ENCODE results near the gene SLC1A4.

SLC1A4 gene

GRCh38 chr2:65067806-65068553 lies 78.8 kb downstream of the SLC1A4 start:
- TF ChIP-seq, protein P1, sequence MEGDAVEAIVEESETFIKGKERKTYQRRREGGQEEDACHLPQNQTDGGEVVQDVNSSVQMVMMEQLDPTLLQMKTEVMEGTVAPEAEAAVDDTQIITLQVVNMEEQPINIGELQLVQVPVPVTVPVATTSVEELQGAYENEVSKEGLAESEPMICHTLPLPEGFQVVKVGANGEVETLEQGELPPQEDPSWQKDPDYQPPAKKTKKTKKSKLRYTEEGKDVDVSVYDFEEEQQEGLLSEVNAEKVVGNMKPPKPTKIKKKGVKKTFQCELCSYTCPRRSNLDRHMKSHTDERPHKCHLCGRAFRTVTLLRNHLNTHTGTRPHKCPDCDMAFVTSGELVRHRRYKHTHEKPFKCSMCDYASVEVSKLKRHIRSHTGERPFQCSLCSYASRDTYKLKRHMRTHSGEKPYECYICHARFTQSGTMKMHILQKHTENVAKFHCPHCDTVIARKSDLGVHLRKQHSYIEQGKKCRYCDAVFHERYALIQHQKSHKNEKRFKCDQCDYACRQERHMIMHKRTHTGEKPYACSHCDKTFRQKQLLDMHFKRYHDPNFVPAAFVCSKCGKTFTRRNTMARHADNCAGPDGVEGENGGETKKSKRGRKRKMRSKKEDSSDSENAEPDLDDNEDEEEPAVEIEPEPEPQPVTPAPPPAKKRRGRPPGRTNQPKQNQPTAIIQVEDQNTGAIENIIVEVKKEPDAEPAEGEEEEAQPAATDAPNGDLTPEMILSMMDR (IDR thresholded peaks at IDR 0.05; ENCODE audit: low read length, missing control alignments) = no peak
- no peak overlapping the region for H3K4me3 ChIP-seq (replicated peaks; ENCODE audit: low read depth, low read length)
- no peak for DNase-seq (ENCODE audit: low read depth)

GRCh38 chr2:65069439-65069824 lies 80.2 kb downstream of the SLC1A4 start:
- no peak overlapping the region for H3K4me3 ChIP-seq (replicated peaks; ENCODE audit: low read depth, low read length)
- TF ChIP-seq, protein P1 (IDR thresholded peaks at IDR 0.05; ENCODE audit: low read length, missing control alignments) = no peak
- DNase-seq (ENCODE audit: low read depth) = no peak

GRCh38 chr2:65070172-65070830 lies 81.1 kb downstream of the SLC1A4 start:
- DNase-seq (ENCODE audit: low read depth) = peak; percentile 53
- no peak overlapping the region for H3K4me3 ChIP-seq (replicated peaks; ENCODE audit: low read depth, low read length)
- TF ChIP-seq, protein P1 (IDR thresholded peaks at IDR 0.05; ENCODE audit: low read length, missing control alignments) = peak; percentile 41

DNA sequence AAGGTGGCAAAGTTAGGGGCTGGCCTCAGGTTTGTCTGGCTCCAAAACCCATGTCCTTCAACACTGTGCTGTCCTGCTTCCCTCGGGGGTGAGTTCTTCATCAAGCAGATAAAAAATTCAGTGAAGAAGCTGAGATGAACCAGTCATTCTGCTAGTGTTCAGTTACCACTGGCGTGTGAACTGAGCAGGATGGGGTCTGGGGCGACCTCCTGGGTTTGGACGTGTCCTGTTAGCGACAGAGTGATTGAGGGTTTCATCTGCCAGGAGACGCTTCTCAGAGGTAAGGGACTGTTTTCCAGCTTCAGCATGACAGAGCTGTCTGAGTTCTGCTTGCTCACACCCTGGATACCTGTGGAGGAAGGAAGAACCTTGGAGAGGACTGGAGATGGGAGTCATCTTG lies 81.7 kb downstream of the SLC1A4 start:
- H3K4me3 ChIP-seq (replicated peaks; ENCODE audit: low read depth, low read length) = no peak overlapping the region
- DNase-seq (ENCODE audit: low read depth) = no peak
- TF ChIP-seq, protein P1 (IDR thresholded peaks at IDR 0.05; ENCODE audit: low read length, missing control alignments) = no peak

- TF ChIP-seq, protein P1 (IDR thresholded peaks at IDR 0.05; ENCODE audit: low read length, missing control alignments) = peak; percentile 38
These were observed 82.4 kb downstream of the SLC1A4 start for GRCh38 chr2:65071499-65072180.

DNA sequence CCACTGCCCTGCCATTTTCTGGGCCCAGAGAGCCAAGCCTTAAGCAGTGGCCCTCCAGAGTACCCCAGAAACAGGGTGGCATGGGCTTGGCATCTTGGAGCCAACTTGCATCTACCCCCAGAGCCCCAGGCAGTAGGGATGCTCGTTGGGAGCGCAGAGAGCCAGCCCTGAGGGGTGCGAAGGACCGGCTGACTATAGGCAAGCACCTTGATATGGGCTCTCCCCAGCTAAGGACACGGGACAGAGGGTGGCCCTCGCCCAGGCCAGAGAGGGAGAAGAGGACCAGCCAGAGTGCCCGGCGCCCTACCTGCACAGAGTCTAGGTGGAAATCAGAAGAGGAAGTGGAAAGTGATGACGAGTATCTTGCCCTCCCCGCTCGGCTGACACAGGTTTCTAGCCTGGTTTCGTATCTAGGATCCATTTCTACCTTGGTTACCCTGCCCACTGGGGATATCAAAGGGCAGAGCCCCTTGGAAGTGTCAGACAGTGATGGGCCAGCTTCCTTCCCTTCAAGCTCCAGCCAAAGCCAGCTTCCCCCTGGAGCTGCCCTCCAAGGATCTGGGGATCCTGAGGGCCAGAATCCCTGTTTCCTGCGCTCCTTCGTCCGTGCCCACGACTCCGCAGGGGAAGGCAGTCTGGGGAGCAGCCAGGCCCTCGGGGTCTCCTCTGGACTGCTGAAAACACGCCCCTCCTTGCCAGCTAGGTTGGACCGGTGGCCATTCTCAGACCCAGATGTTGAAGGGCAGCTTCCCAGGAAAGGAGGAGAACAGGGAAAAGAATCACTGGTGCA lies 83.2 kb downstream of the SLC1A4 start:
- no peak overlapping the region for H3K4me3 ChIP-seq (replicated peaks; ENCODE audit: low read depth, low read length)
- TF ChIP-seq, protein P1 (IDR thresholded peaks at IDR 0.05; ENCODE audit: low read length, missing control alignments) = no peak
- no peak for DNase-seq (ENCODE audit: low read depth)

More at GRCh38 chr2:65071499-65072180, 82.4 kb downstream of the SLC1A4 start:
- H3K4me3 ChIP-seq (replicated peaks; ENCODE audit: low read depth, low read length) = no peak overlapping the region
- peak; percentile 18 for DNase-seq (ENCODE audit: low read depth)
